Colonic mucosa (tissue), 4 donors: ENCODE data around the gene GLB1L2. TPM values are rescaled to one million over a fixed set of nuclear protein-coding genes. Genes with fewer than 3 reads are reported as not detected.

Experiments used
- DNase-seq: peaks from one replicate; pipeline ENCODE4 v3.0.0-alpha.2; 2020
- H3K27ac ChIP-seq: fragments of 200-600 bp; one replicate; pipeline ENCODE4 v1.8.0; 2021
- H3K27me3 ChIP-seq: fragments of 200-600 bp; one replicate; pipeline ENCODE4 v1.8.0; 2021
- H3K36me3 ChIP-seq: fragments of 200-600 bp; one replicate; pipeline ENCODE4 v1.8.0; 2021
- H3K4me1 ChIP-seq: fragments of 200-600 bp; one replicate; pipeline ENCODE4 v1.8.0; 2021; ENCODE audit warnings: mild to moderate bottlenecking
- H3K4me3 ChIP-seq: fragments of 200-600 bp; one replicate; pipeline ENCODE4 v1.8.0; 2021
- H3K9ac ChIP-seq, 2 donors: one replicate each; pipeline ENCODE4 v1.7.0; 2013; ENCODE audit warnings: control low read depth in 2 of 2, low read depth in 2 of 2, low read length in 2 of 2
- H3K9me3 ChIP-seq: fragments of 200-600 bp; one replicate; pipeline ENCODE4 v1.8.0; 2021
- CTCF ChIP-seq: fragments of 200-600 bp; IDR thresholded peaks from one replicate; pipeline ENCODE4 v1.8.0; 2022; ENCODE audit warnings: antibody characterized with exemption, mild to moderate bottlenecking
- intact Hi-C: fragments of 100-400 bp; cut with DNase I; formaldehyde crosslinking; loops from one replicate; pipeline ENCODE4 v1.14.1; 2022
- total RNA-seq, 2 donors: library from RNA; stranded (reverse); fragmentation: NEBNext Ultra II Directional in 1 of 2; extraction: Animal tissue kit (Norgen Biotek cat#: 25700) in 1 of 2; gene quantifications; one replicate each; pipeline ENCODE4 v1.2.1, GENCODE V29; 2021
- donor health status: healthy.
- donor health status: DM: no; HTN: no; CAD: no.
- donor health status: DM: no; HTN: no; CAD: no.

GLB1L2 gene
- total RNA-seq, 2 donors from 2014 or later, result 27.2 to 31.3 TPM

- Histone ChIP-seq H3K4me3 (no peak overlapping the region), H3K27ac (no peak overlapping the region), H3K36me3 (no peaks in the 10 kb centered on the region), H3K27me3 (no peaks in the 10 kb centered on the region), H3K4me1 (no peaks in the 10 kb centered on the region), H3K9ac (no peak overlapping the region), H3K9me3 (no peaks in the 10 kb centered on the region)
- intact Hi-C loops, result loop anchor here (10.0 kb wide), 2 partner anchors 223 to 363 kb away; no protein-coding TSS in a partner anchor
- no peak for TF ChIP-seq CTCF
- no peak for DNase-seq
Measured at GRCh38 chr11:134361661-134362060, 29.9 kb downstream of the GLB1L2 start.

GRCh38 chr11:134362192-134362901 is 30.6 kb downstream of the GLB1L2 start:
- DNase-seq, result no peak
- H3K27me3 ChIP-seq, result no peaks in the 10 kb centered on the region

GRCh38 chr11:134363161-134363560 is 31.4 kb downstream of the GLB1L2 start:
- DNase-seq, result no peak
- intact Hi-C loops, result loop anchor here (10.0 kb wide), 2 partner anchors 222 to 362 kb away; no protein-coding TSS in a partner anchor
- H3K9ac ChIP-seq, result no peak overlapping the region

More at GRCh38 chr11:134362192-134362901, 30.6 kb downstream of the GLB1L2 start:
- no peak overlapping the region for H3K4me3 ChIP-seq
- no peaks in the 10 kb centered on the region for H3K9me3 ChIP-seq
- H3K4me1 ChIP-seq, result no peaks in the 10 kb centered on the region
- no peak for TF ChIP-seq CTCF
- no peak overlapping the region for H3K9ac ChIP-seq
- intact Hi-C loops, result loop anchor here (10.0 kb wide), 2 partner anchors 222 to 362 kb away; no protein-coding TSS in a partner anchor
- H3K36me3 ChIP-seq, result no peaks in the 10 kb centered on the region
- H3K27ac ChIP-seq, result no peak overlapping the region

GRCh38 chr11:134363592-134363991 is 31.8 kb downstream of the GLB1L2 start:
- Histone ChIP-seq H3K36me3 (no peaks in the 10 kb centered on the region), H3K27me3 (no peaks in the 10 kb centered on the region), H3K4me3 (no peak overlapping the region), H3K4me1 (no peaks in the 10 kb centered on the region), H3K9ac (no peak overlapping the region), H3K9me3 (no peaks in the 10 kb centered on the region), H3K27ac (no peak overlapping the region)
- intact Hi-C loops, result loop anchor here (10.0 kb wide), 2 partner anchors 221 to 361 kb away; no protein-coding TSS in a partner anchor
- no peak for TF ChIP-seq CTCF
- DNase-seq, result no peak

More at GRCh38 chr11:134363161-134363560, 31.4 kb downstream of the GLB1L2 start:
- Histone ChIP-seq H3K4me1 (no peaks in the 10 kb centered on the region), H3K27ac (no peak overlapping the region), H3K27me3 (no peaks in the 10 kb centered on the region), H3K4me3 (no peak overlapping the region), H3K9me3 (no peaks in the 10 kb centered on the region), H3K36me3 (no peaks in the 10 kb centered on the region)
- TF ChIP-seq CTCF, result no peak

GRCh38 chr11:134364261-134364660 is 32.5 kb downstream of the GLB1L2 start:
- Histone ChIP-seq H3K4me3 (no peak overlapping the region), H3K27me3 (no peaks in the 10 kb centered on the region), H3K36me3 (no peaks in the 10 kb centered on the region), H3K4me1 (no peaks in the 10 kb centered on the region), H3K9ac (no peak overlapping the region), H3K9me3 (no peaks in the 10 kb centered on the region), H3K27ac (no peak overlapping the region)
- intact Hi-C loops, result loop anchor here (10.0 kb wide), 2 partner anchors 221 to 361 kb away; no protein-coding TSS in a partner anchor
- TF ChIP-seq CTCF, result no peak
- DNase-seq, result no peak
